ENCODE results near the gene ITGA1.

The ITGA1 gene

DNA sequence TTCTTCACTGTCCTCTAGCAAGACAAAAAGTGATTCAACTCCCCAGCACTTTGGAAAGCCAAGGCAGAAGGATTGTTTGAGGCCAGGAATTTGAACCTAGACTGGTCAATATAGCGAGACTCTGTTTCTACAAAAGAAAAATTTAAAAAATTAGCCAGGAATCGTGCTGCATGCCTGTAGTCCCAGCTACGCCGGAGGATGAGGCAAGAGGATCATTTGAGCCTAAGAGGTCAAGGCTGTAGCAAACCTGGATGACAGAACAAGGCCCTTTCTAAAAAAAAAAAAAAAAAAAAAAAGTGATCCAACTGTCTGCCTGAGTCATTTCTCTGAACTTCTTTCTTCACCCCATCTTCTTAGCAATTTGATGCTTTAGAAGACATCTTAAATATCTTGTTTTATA lies 213.8 kb downstream of the ITGA1 start:
- Mint-ChIP-seq H3K4me3 (no peak overlapping the region), H3K27me3 (ENCODE audit: low read depth, poor library complexity) (peaks cover 8% of the 10 kb centered on the region), H3K27ac (no peak overlapping the region), H3K36me3 (ENCODE audit: low read depth) (no peaks in the 10 kb centered on the region), H3K9me3 (no peaks in the 10 kb centered on the region), H3K4me1 (no peaks in the 10 kb centered on the region)
- no peak for TF ChIP-seq CTCF (IDR thresholded peaks at IDR 0.05)
- DNase-seq, result no peak

- no peak for TF ChIP-seq CTCF (IDR thresholded peaks at IDR 0.05)
- Mint-ChIP-seq H3K9me3 (no peaks in the 10 kb centered on the region), H3K27me3 (ENCODE audit: low read depth, poor library complexity) (peaks cover 11% of the 10 kb centered on the region), H3K36me3 (ENCODE audit: low read depth) (no peaks in the 10 kb centered on the region), H3K4me1 (no peaks in the 10 kb centered on the region), H3K4me3 (no peak overlapping the region), H3K27ac (no peak overlapping the region)
- no peak for DNase-seq
Observed at GRCh38 chr5:53002491-53002890, 214.8 kb downstream of the ITGA1 start.

- Mint-ChIP-seq H3K36me3 (ENCODE audit: low read depth) (no peaks in the 10 kb centered on the region), H3K27ac (no peak overlapping the region), H3K27me3 (ENCODE audit: low read depth, poor library complexity) (peaks cover 11% of the 10 kb centered on the region), H3K4me3 (no peak overlapping the region), H3K4me1 (no peaks in the 10 kb centered on the region), H3K9me3 (no peaks in the 10 kb centered on the region)
- no peak for DNase-seq
- TF ChIP-seq CTCF (IDR thresholded peaks at IDR 0.05), result no peak
Observed at GRCh38 chr5:53003144-53003543, 215.4 kb downstream of the ITGA1 start.

- no peak overlapping the region for H3K27ac Mint-ChIP-seq
- no peak overlapping the region for H3K4me3 Mint-ChIP-seq
- no peak for TF ChIP-seq CTCF (IDR thresholded peaks at IDR 0.05)
- DNase-seq, result no peak
- H3K9me3 Mint-ChIP-seq, result no peaks in the 10 kb centered on the region
- peaks cover 11% of the 10 kb centered on the region for H3K27me3 Mint-ChIP-seq (ENCODE audit: low read depth, poor library complexity)
- no peaks in the 10 kb centered on the region for H3K4me1 Mint-ChIP-seq
- no peaks in the 10 kb centered on the region for H3K36me3 Mint-ChIP-seq (ENCODE audit: low read depth)
Observed at GRCh38 chr5:53006911-53007890, 219.5 kb downstream of the ITGA1 start.

GRCh38 chr5:53008751-53009150 lies 221.0 kb downstream of the ITGA1 start:
- no peak for TF ChIP-seq CTCF (IDR thresholded peaks at IDR 0.05)
- no peak for DNase-seq
- no peak overlapping the region for H3K27ac Mint-ChIP-seq

More at GRCh38 chr5:53008751-53009150, 221.0 kb downstream of the ITGA1 start:
- Mint-ChIP-seq H3K27me3 (ENCODE audit: low read depth, poor library complexity) (peaks cover 8% of the 10 kb centered on the region), H3K4me3 (no peak overlapping the region), H3K36me3 (ENCODE audit: low read depth) (no peaks in the 10 kb centered on the region), H3K9me3 (peaks cover 4% of the 10 kb centered on the region), H3K4me1 (no peaks in the 10 kb centered on the region)

Data from nephron progenitor cell (in vitro differentiated cells).